ENCODE data around the gene IPO5. TPM values are rescaled to one million over a fixed set of nuclear protein-coding genes. Genes with fewer than 3 reads are reported as not detected.

IPO5 gene
- total RNA-seq, result 111 TPM
- long read RNA-seq, transcript IPO5-222 (26 exons, 3,419 nt), result major isoform, 66 of 117 reads
- long read RNA-seq, partial matches to known transcripts, result 42 of 117 reads
- long read RNA-seq, other reads (novel, unspliced or antisense), result 9 of 117 reads

GRCh38 chr13:97953376-97953970, at the start of gene IPO5:
Gene IPO5, plus strand, starts transcription at chr13:97953675. Its CDS starts 23,022 bp downstream, at chr13:97976697.
- DNase-seq (ENCODE audit: low spot score), result no peak
- intact Hi-C loops (cut with DNase I), result no loop called here

- intact Hi-C loops (cut with DNase I), result no loop called here
- no peak for DNase-seq (ENCODE audit: low spot score)
Observed at GRCh38 chr13:97904059-97904458, 49.4 kb upstream of the IPO5 start.

GRCh38 chr13:97905517-97905916, 48.0 kb upstream of the IPO5 start:
- DNase-seq (ENCODE audit: low spot score), result no peak

GRCh38 chr13:97911311-97912138, 42.0 kb upstream of the IPO5 start:
- intact Hi-C loops (cut with DNase I), result loop anchor here (2.0 kb wide), 1 partner anchor 55 kb away; no protein-coding TSS in a partner anchor
- DNase-seq (ENCODE audit: low spot score), result no peak

More at GRCh38 chr13:97905517-97905916, 48.0 kb upstream of the IPO5 start:
- intact Hi-C loops (cut with DNase I), result no loop called here

GRCh38 chr13:97912139-97912535, 41.3 kb upstream of the IPO5 start:
- intact Hi-C loops (cut with DNase I), result no loop called here
- DNase-seq (ENCODE audit: low spot score), result no peak

GRCh38 chr13:97913206-97913605, 40.3 kb upstream of the IPO5 start:
- DNase-seq (ENCODE audit: low spot score), result no peak
- intact Hi-C loops (cut with DNase I), result no loop called here

GRCh38 chr13:97914540-97914939, 38.9 kb upstream of the IPO5 start:
- intact Hi-C loops (cut with DNase I), result no loop called here
- no peak for DNase-seq (ENCODE audit: low spot score)

- intact Hi-C loops (cut with DNase I), result no loop called here
- no peak for DNase-seq (ENCODE audit: low spot score)
Observed at GRCh38 chr13:97921176-97921816, 32.2 kb upstream of the IPO5 start.

GRCh38 chr13:97928301-97928700, 25.2 kb upstream of the IPO5 start:
- intact Hi-C loops (cut with DNase I), result no loop called here
- no peak for DNase-seq (ENCODE audit: low spot score)

GRCh38 chr13:97932036-97932435, 21.4 kb upstream of the IPO5 start:
- no peak for DNase-seq (ENCODE audit: low spot score)

GRCh38 chr13:97932647-97933046, 20.8 kb upstream of the IPO5 start:
- no peak for DNase-seq (ENCODE audit: low spot score)
- intact Hi-C loops (cut with DNase I), result no loop called here

More at GRCh38 chr13:97932036-97932435, 21.4 kb upstream of the IPO5 start:
- intact Hi-C loops (cut with DNase I), result no loop called here

GRCh38 chr13:97933776-97934175, 19.7 kb upstream of the IPO5 start:
- DNase-seq (ENCODE audit: low spot score), result no peak
- intact Hi-C loops (cut with DNase I), result no loop called here

GRCh38 chr13:97934590-97934989, 18.9 kb upstream of the IPO5 start:
- DNase-seq (ENCODE audit: low spot score), result no peak
- intact Hi-C loops (cut with DNase I), result no loop called here

GRCh38 chr13:97935071-97935470, 18.4 kb upstream of the IPO5 start:
- DNase-seq (ENCODE audit: low spot score), result no peak
- intact Hi-C loops (cut with DNase I), result no loop called here

- intact Hi-C loops (cut with DNase I), result no loop called here
- no peak for DNase-seq (ENCODE audit: low spot score)
Observed at GRCh38 chr13:97936036-97936435, 17.4 kb upstream of the IPO5 start.

- no peak for DNase-seq (ENCODE audit: low spot score)
- intact Hi-C loops (cut with DNase I), result no loop called here
Observed at GRCh38 chr13:97938706-97939475, 14.6 kb upstream of the IPO5 start.

- no peak for DNase-seq (ENCODE audit: low spot score)
- intact Hi-C loops (cut with DNase I), result no loop called here
Observed at GRCh38 chr13:97944396-97945029, 9.0 kb upstream of the IPO5 start.

GRCh38 chr13:97945342-97945741, 8.1 kb upstream of the IPO5 start:
- intact Hi-C loops (cut with DNase I), result no loop called here
- no peak for DNase-seq (ENCODE audit: low spot score)

- no peak for DNase-seq (ENCODE audit: low spot score)
- intact Hi-C loops (cut with DNase I), result no loop called here
Observed at GRCh38 chr13:97945792-97946419, 7.6 kb upstream of the IPO5 start.
